Measurements from ENCODE around the gene HDAC9.

Gene HDAC9

GRCh38 chr7:18530224-18531179 lies 35.0 kb downstream of the HDAC9 start (continued):
- TF ChIP-seq PATZ1 (CRISPR knock-in tag; IDR thresholded peaks at IDR 0.05; ENCODE audit: borderline replicate concordance) (no peak), ZC3H10 (CRISPR knock-in tag; IDR thresholded peaks at IDR 0.05) (no peak), ZFP3 (CRISPR knock-in tag; IDR thresholded peaks at IDR 0.05) (no peak), ZNF8 (CRISPR knock-in tag; IDR thresholded peaks at IDR 0.05) (no peak), CSRNP3 (CRISPR knock-in tag; IDR thresholded peaks at IDR 0.05) (no peak), ISL1 (CRISPR knock-in tag; IDR thresholded peaks at IDR 0.05) (no peak), ARNTL (CRISPR knock-in tag; IDR thresholded peaks at IDR 0.05; ENCODE audit: borderline replicate concordance, low read depth) (no peak), TSHZ2 (CRISPR knock-in tag; IDR thresholded peaks at IDR 0.05) (no peak), ESRRG (CRISPR knock-in tag; IDR thresholded peaks at IDR 0.05) (no peak)

- no peak for ATAC-seq
- TF ChIP-seq ZNF565 (CRISPR knock-in tag; conservative IDR thresholded peaks at IDR 0.05; ENCODE audit: low read depth), result no peak
- no peak for TF ChIP-seq ZNF8 (CRISPR knock-in tag; IDR thresholded peaks at IDR 0.05)
- no peak for TF ChIP-seq TOX (CRISPR knock-in tag; IDR thresholded peaks at IDR 0.05; ENCODE audit: borderline replicate concordance)
- no peak for TF ChIP-seq OSR1 (CRISPR knock-in tag; IDR thresholded peaks at IDR 0.05)
- no peak for TF ChIP-seq ARNTL (CRISPR knock-in tag; IDR thresholded peaks at IDR 0.05; ENCODE audit: borderline replicate concordance, low read depth)
- no peak for TF ChIP-seq BACH2 (CRISPR knock-in tag; IDR thresholded peaks at IDR 0.05; ENCODE audit: borderline replicate concordance)
- no peak for TF ChIP-seq CSRNP3 (CRISPR knock-in tag; IDR thresholded peaks at IDR 0.05)
- TF ChIP-seq ZNF70 (CRISPR knock-in tag; IDR thresholded peaks at IDR 0.05), result no peak
- TF ChIP-seq CSDC2 (CRISPR knock-in tag; IDR thresholded peaks at IDR 0.05), result no peak
- TF ChIP-seq GLIS3 (CRISPR knock-in tag; IDR thresholded peaks at IDR 0.05), result no peak
- no peak for TF ChIP-seq TCF4 (CRISPR knock-in tag; IDR thresholded peaks at IDR 0.05; ENCODE audit: borderline replicate concordance)
- no peak for TF ChIP-seq RARB (CRISPR knock-in tag; IDR thresholded peaks at IDR 0.05)
- no peak for TF ChIP-seq ESRRG (CRISPR knock-in tag; IDR thresholded peaks at IDR 0.05)
- TF ChIP-seq ISL1 (CRISPR knock-in tag; IDR thresholded peaks at IDR 0.05), result no peak
- no peak for TF ChIP-seq SNAI2 (CRISPR knock-in tag; IDR thresholded peaks at IDR 0.05)
- no peak for TF ChIP-seq ZC3H10 (CRISPR knock-in tag; IDR thresholded peaks at IDR 0.05)
- TF ChIP-seq PATZ1 (CRISPR knock-in tag; IDR thresholded peaks at IDR 0.05; ENCODE audit: borderline replicate concordance), result no peak
- no peak for TF ChIP-seq ZFP30 (CRISPR knock-in tag; IDR thresholded peaks at IDR 0.05)
- TF ChIP-seq TSHZ2 (CRISPR knock-in tag; IDR thresholded peaks at IDR 0.05), result no peak
- no peak for TF ChIP-seq PPARA (CRISPR knock-in tag; IDR thresholded peaks at IDR 0.05; ENCODE audit: borderline replicate concordance)
Observed at GRCh38 chr7:18531539-18531938, 36.0 kb downstream of the HDAC9 start.

Measured in SK-N-SH treated with all-trans-retinoic acid at 6 μM for 48 hours (cell line).